ENCODE measurements around the gene SIGLEC6.

Gene SIGLEC6

DNA sequence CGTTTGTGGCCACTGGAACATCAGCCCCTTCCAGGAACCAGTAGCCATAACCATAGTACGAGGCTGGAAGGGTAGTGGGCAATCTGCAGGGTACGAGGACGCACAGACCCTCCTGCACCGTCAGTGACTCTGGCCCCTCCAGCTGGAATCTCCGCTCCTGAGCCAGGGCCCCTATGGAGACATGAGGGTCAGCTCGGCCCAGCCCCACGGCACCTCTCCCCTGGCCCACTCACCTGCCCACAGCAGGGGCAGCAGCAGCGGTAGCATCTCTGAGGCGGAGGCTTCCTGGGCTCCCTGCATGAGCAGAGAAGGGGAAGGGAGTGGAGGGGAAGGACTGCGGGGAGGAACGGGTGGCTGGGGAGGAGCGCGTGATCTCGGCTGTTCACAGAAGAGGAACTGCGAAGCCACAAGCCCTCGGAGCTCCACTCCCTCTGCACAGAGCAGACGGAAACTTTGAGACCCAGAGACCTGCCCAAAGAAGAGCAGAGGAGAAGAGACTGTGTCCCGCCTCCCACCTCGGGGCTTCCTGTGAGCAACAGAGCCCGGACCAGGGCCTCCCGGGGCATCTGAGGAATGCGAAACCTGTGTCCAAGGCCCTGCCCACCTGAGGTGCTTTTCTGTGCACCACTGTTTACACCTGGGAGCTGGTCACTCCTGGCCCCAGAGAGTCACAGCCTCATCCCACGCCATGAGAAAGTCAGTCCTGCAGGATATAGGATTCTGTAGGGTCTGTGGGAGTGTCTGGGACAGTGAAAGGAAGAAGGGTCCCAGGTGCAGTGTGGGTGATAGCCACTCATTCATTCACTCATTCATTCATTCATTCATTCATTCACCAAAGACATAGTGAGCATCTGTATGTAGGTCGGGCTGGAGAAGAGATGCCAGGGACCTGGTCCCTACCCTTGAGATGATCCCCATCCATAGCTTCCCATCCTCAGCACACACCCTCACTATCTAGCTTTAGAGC is at the start of gene SIGLEC6:
SIGLEC6 (minus strand) TSS at position 322 of the 967 bp plus-strand sequence; CDS start at position 300, 22 bp downstream.
- no peak for DNase-seq (ENCODE audit: low spot score)

DNA sequence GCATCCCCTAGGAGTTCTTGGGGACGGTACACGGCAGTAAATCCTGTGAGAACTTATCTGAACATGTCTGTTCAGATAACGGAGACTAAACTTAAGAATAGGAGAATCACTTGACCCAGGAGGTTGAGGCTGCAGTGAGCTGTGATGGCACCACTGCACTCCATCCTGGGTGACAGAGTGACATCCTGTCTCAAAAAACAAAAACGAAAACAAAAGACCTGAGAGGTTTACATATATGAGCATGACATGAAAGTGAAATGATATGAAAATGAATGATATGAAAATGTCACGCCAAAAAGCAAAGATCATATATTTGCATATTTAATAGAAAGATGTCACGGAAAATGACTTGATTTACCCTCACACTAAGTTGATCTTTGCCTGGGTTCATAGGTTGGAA is 45.4 kb upstream of the SIGLEC6 start:
- no peak for DNase-seq (ENCODE audit: low spot score)

DNA sequence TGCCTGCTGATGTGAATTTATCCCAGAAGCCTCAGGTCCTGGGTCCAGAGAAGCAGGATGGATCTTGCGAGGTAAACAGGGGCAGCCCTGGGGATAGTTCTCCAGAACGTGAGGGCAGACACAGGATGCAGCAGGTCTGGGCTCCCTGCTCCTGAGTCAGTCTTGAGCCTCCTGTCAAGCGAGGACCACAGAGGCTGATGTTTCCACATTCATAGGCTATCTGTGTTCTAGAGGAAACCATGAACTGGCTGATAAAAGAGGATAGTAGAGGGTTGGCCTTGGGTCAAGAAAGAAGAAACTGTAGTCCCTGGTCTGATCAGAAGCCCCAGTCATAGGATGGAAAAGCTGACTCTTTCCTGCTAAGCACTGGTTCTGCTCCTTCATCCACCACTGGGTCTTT is 41.9 kb upstream of the SIGLEC6 start:
- no peak for DNase-seq (ENCODE audit: low spot score)

DNA sequence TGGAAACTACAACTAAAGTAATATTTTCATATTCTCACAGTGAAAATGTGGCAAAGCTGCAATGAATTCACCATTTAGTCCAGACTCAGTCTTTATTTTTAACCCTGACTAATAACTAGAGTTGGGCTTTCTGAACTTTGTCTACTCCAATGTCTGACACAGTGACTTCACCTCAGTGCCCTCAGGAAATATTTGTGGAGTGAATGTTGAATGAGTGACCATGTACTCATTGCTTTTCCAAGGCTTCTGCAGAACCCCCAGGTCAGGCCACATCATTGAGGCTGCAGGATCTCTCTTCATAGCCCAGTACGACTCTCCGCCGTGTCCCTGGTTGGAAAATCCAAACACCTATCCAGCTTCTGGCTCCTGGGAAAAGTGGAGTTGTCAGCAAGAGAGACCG is 41.4 kb upstream of the SIGLEC6 start:
- DNase-seq (ENCODE audit: low spot score): no peak

DNA sequence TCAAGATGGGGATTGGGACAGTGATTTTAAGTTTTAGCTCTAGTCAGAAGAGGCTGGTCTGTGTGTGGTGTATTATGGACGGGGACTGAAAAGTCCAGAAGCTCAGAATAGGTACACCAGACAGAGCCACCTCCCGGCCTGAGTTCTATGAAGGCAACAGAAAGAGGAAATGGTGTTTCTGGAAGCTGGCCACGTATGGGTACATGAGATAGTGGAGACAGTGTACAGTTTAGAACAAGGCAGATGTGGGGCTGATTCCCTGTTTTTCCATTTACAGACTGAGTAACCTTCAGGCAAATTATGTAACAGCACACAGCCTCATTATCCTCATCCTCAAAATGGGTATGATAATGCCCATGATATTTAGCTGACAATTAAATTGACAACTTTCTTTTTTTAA is 40.9 kb upstream of the SIGLEC6 start:
- no peak for DNase-seq (ENCODE audit: low spot score)

DNA sequence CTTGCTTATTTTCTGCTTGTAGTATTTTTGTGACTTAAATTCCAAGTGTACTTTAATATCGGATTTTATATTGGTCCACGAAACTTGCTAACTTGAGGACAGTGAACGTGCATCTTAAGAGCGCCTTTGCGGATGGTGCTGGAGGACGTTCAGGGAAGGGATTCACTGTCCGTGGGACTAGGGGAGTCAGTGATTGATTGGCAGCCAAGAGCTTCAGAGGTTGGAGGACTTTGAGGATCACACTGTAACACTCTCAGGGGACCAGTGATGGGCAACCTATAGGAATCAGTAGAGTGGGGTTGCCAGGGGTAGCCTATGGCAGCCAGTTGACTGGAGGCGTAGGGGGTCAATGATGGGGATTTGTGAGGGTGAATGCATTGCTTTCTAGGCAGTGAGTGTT is 40.1 kb upstream of the SIGLEC6 start:
- no peak for DNase-seq (ENCODE audit: low spot score)

DNA sequence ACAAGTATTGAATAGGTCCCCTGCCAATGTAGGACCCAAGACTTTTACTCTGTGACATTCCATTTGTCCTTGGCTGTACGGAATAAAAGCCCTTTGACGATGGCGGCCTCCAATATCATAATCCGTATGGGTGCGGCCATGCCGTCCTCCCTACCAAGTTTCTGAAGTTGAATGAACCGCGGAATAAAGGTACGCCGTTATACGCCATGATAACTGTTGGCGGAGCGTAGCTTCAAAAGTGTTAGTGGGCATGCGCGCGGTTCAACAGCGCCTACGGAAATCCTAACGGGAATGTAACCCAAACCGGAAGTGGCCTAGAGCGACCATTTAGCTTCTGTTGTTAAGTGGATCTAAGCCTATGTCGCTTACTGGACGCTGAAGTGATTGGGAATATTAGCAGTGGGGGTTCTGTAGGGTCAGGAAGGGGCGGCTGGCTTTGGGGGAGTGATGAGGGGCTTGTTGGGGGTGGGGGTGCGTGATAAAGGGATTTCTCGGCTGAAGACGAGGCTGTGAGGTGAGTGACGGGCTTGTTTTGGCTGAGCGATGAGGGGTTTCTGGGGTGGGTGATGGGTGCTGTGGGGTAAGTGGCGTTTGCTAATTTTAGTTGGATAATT is 39.6 kb upstream of the SIGLEC6 start, which contains the start of gene ZNF175:
ZNF175 (plus strand) TSS at position 322 of the 614 bp plus-strand sequence. CDS start 2,047 bp downstream, outside the sequence.
- DNase-seq (ENCODE audit: low spot score): peak; percentile 93

DNA sequence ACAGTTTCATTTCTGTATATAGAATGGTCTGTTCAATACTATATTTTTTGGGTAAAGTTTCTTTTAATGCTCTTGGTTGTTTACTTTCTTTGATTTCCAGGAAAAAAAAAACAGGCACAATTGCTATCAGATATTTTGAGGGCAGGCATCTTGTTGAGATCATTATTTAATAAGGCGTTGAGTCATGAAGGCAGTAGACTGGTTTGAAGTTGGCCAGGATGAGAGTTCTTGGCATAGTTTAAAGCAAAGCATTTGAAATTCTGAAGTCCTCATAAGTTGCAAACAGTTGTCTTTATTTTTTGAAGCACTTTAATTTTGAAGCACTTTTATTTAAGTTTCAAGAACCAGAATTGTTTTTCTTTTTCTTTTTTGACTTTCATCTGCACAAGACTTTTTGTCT is 37.0 kb upstream of the SIGLEC6 start:
- DNase-seq (ENCODE audit: low spot score): no peak

DNA sequence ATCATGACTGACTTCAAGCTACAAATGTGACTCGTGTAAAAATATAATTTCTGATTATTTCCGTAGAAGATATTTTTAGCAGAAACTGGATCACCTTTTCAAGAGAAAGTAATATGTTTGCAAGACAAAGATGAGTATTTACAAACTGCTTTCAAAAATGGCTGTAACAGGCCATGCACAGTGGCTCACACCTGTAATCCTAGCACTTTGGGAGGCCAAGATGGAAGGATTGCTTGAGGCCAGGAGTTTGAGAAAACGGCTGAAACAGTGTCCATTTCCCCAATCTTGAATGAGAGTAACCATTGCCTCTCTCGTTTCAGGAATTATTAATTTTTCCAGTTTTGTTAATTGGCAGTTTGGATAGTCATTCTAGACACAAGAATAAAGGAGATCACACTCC is 36.1 kb upstream of the SIGLEC6 start:
- DNase-seq (ENCODE audit: low spot score): no peak

DNA sequence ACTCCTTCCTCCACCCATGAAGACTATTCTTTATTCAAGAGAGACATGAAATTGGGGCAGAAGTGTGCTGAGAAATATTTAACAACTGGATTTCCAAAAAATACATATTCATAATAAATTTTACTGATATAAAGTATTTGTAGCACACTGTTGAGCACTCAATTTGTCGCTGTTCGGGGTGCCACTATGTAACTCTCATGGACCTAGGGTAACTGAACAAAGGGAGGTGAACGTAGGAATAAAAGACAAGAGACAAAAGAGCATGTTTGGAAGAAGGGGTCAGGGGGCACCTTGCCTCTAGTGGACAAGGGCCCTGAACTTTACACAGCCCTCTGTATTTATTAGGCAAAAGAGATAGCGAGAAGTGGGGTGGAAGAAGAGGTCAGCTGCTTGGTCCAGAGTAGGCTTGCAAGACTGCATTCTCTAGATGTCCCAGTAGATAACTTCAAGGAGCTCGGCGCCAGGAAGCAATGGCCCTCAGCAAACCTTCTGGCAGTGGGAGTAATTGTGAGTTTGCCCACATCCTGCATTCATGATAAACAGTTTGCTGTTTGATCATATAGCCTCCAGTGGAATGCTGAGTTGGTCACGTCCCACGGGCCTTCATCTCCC is 35.1 kb upstream of the SIGLEC6 start:
- DNase-seq (ENCODE audit: low spot score): no peak

DNA sequence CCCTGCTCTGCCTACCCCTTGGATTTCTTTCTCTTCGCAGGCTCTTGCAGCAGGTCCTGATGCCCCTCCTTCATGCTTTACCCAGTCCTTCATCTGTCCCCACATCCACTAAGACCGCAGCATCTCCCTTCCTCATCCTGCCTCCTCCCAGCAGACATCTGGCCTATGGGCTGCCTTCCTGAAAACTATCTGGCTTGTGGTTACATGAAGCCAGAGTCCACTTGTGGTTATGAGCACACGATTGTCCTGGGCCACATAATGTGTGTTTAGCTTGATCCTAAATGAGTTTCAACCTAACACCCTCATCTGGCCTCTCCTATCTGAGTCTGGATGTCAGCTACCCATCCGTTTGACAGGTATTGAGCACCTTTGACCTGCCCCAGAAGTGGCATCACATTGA is 34.1 kb upstream of the SIGLEC6 start:
- no peak for DNase-seq (ENCODE audit: low spot score)

DNA sequence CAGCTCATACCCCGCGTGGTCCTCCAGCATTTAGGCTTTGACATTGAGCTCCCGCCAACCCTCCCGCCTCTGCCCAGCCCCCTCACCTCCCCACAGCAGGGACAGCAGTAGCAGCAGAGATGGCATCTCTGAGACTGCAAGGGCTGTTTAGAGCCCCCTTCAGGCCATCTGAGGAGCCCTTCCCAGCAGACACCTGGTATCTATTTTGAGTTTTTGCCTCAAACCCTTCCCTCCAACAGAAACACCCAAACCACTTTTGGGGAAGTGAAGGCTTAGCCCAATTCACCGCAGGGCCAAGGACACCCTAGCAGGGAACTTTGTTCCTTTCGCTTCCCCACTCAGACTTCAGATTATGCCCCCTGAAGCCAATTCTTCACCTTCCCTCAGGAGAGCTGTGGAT is 33.3 kb upstream of the SIGLEC6 start:
- no peak for DNase-seq (ENCODE audit: low spot score)

DNA sequence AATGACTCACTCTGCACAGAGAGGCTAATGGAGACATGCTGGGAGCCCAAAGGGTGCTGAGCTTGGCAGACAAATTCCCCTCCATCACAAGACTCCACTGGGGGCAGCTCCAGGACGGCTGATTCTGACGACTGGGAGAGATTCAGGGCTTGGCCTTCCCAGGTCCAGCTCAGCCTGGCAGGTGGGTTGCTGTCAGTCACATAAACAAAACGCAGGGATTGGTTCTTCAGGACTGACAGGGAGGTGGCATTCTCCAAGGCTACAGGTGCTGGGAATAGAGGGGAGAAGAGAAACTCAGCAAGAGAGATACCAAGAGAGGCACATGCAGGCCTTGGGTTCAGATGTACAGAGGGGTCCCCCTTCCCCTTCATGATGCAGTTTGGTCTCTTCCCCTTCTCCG is 28.9 kb upstream of the SIGLEC6 start:
- no peak for DNase-seq (ENCODE audit: low spot score)

DNA sequence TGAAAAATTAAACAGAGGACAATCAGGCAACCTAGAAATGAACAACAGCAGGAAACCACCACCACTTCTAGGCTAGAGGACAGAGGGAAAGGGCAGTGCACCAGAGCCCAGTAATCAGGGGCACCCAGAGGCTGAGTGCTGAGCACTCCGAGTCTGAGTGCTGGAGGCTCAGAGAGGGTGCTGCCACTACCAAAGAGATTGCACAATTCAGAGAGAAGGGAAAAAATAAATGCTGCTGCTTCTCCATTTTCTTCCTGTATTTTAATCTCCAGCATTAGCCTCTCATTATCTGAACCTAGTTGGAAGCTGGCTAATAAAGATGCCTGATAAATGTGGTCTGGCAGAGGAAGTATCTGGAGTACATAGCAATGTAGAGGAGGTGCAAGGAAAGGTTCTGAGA is 27.8 kb upstream of the SIGLEC6 start:
- DNase-seq (ENCODE audit: low spot score): no peak

DNA sequence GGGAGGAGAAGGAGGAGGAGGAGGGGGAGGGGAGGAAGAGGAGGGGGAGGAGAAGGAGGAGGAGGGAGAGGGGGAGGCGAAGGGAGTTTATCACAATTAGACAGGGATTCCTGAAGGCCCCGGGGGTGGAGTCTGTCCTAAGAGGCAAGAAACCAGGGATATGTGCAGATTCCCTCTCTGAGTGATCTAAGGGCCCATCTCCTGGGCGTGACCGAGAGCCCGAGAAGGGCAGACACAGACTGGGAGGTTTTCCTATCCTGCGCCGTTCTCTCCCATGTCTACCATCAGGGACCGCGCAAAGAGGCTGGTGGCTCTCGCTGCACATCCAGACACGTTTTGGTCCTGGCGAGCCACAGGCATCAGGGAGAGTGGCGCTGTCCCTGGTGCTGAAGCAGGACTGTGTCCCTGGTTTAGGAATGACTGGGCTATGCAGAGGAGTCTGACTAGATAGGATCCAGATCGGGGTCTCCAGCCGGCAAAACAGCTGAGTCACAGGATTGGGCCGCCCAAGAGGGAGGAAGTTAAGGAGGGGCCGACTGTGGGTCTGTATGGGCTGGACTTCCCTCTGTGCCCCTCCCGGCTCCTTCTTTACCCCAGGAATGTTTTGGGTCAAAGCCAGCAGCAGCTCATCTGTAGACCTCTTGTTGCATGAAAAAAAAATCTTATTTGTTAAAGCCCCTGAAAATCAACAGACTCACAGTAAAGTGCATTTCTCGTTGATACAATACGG is 21.7 kb upstream of the SIGLEC6 start:
- peak; percentile 83 for DNase-seq (ENCODE audit: low spot score)

DNA sequence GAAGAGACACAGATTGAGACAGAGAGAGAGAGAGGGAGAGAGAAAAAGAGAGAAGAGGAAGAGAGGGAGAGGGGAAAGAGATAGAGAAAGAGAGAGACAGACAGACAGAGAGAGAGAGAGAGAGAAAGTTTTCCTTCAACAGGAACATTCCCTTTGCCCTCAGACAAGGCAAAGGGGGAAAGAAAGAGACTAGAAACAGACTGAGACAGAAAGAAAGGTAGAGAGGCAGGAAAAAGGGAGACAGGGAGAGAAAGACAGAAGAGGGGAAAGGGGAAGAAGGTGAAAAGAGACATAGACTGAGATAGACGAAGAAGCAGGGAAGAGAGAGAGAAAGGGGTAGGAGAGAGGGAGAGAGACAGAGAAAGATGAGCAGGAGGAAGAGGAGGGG is 21.1 kb upstream of the SIGLEC6 start:
- no peak for DNase-seq (ENCODE audit: low spot score)

DNA sequence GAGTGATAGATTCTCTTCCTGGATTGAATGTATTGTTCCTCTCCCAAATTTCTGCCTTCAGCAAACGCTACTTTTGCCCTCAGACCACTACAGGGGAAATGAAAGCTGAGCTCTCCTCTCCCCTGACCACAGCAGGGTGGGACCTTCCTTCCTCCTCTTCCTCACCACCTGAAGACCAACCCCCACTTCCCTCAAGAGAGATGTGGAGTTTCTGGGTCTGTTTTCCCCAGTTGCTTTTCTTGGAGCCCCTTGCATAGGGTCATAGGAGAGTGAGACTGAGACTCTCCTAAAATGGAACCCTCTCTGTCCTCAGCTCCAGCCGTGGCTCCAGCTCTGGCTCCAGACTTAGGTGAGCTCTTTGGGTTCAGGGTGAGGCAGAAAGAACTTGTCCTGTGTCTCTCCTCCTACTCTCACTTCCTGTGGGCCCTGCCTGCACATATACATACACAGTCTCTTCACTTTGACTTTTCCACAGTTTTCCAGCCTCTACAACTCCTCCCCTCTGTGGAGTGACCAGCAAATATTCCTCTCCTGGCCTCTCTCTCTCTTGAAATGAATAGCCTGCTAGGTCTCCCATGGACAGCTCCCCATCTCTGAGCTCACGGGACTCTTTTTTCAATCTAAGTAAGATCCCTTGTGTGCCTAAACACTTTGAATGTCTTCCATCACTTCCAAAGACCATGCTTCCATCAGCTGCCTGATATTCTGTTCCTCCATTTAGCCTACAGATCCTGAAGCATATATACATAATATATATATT is 20.4 kb upstream of the SIGLEC6 start:
- DNase-seq (ENCODE audit: low spot score): no peak

DNA sequence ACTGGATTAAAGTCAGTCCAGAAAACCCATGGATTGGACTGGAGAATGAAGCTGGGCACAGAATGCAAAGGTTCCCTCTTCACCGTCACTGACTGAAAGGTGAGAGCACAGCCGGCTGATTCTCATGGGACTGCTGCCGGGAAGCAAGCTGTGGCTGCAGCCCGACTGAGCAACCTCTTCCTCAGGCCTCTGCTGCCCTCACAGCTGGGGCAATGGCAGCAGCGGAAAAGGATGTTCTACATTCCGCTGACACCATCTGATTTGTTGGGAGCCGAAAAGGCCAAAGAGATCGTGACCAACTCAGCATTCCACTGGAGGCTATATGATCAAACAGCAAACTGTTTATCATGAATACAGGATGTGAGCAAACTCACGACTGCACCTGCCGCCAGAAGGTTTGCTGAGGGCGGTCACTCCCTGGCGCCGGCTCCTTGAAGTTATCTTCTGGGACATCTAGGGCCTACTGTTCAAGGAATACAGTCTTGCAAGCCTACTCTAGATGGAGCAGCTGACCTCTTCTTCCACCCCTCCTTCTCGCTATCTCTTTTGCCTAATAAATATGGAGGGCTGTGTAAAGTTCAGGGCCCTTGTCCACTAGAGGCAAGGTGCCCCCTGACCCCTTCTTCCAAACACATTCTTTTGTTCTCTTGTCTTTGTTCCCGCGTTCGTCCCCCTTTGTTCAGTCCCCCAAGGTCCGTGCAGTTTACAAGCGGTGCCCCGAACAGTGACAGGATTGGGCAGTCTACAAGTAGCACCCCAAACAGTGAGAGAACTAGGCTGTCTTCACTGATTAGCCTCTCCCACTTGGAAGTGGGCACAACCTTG is 19.6 kb upstream of the SIGLEC6 start:
- no peak for DNase-seq (ENCODE audit: low spot score)

DNA sequence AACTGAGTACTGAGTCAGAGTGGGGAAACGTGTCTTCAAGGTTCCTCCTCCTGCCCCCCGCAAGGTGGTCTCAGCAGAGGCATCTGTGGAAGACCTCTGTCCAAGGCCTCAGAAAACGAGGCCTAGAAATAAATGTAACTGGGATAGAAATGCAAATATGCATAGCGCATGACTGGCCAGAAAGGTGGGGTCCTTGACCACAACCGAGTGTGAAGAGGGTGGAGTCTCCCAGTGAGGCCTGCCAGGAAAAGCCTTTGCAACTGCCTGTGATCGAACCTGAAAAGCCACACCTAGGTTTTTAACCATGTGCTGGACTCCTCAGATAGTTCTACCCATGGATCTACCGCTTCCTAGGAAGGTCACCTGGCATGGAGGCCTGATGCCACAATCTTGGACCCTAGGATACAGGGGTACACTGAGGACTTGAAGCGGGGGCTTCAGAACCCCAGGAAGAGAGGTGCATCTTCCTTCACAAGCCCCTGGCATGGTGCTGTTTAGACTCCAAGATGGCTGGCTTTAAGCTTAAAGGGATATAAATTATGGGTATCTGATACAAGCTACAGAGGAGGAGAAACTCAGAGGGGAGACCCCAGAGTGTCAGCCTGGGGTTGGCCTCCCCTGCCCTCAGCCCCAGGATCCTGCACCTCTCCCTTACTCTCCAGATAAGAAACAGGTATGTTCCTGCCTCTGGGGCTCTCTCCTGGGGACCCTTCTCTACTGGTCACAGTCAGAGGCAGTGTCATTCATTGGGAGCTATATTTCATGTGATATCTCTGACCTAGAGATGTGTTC is 18.3 kb upstream of the SIGLEC6 start:
- no peak for DNase-seq (ENCODE audit: low spot score)

DNA sequence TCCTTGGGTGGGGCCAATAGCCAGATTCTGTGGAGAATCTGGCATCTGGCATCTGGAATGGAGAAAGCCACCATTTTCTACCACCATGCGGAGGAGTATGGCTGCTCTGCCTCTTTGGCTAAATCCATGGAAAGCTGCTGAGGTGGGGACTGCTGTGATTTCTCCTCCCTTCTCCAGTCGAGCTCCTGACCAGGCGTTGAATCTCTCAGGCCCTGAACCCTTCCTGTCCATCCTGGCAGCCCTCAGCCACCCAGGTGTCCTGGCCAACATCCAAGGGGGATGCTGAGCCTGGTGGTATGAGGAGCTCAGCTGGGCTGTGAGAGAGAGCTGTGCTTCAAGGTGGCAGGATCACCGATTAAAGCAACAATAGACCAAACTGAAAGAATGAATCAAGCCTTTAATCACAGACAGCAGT is 17.4 kb upstream of the SIGLEC6 start:
- no peak for DNase-seq (ENCODE audit: low spot score)
